Osteoblast (primary cell): Measurements from ENCODE around the gene SPO11. TPM values are rescaled to one million over a fixed set of nuclear protein-coding genes. Genes with fewer than 3 reads are reported as not detected.

Experiments
- DNase-seq: peaks from one replicate; pipeline ENCODE4 v3.0.0; 2011; ENCODE audit warnings: low spot score, mixed read lengths; ENCODE audit not compliant: insufficient read length; ENCODE audit errors: missing footprints
- H2AFZ ChIP-seq: 2 replicates; pipeline ENCODE4 v1.6.0; 2011; ENCODE audit warnings: mild to moderate bottlenecking, low read length
- H3K27ac ChIP-seq: 2 replicates; pipeline ENCODE4 v1.5.1; 2011; ENCODE audit warnings: mild to moderate bottlenecking, low read depth, low read length, moderate library complexity
- H3K27me3 ChIP-seq: 2 replicates; pipeline ENCODE4 v1.6.0; 2012; ENCODE audit warnings: mild to moderate bottlenecking, control low read depth, inconsistent platforms, low read length, moderate library complexity; ENCODE audit not compliant: insufficient read depth
- H3K36me3 ChIP-seq: 2 replicates; pipeline ENCODE4 v1.5.1; 2011; ENCODE audit warnings: mild to moderate bottlenecking, low read length, control low read depth, moderate library complexity; ENCODE audit not compliant: insufficient read depth
- H3K4me1 ChIP-seq: 2 replicates; pipeline ENCODE4 v1.5.1; 2011; ENCODE audit warnings: mild to moderate bottlenecking, low read length, control low read depth, moderate library complexity; ENCODE audit not compliant: insufficient read depth
- H3K4me2 ChIP-seq: 2 replicates; pipeline ENCODE4 v1.6.0; 2011; ENCODE audit warnings: mild to moderate bottlenecking, low read length; ENCODE audit not compliant: insufficient read depth
- H3K4me3 ChIP-seq: fragments of 200-600 bp; sonication (generic); 3 replicates; pipeline ENCODE4 v1.5.1; 2012; ENCODE audit warnings: mild to moderate bottlenecking, low read length, inconsistent platforms; ENCODE audit not compliant: insufficient read depth
- H3K79me2 ChIP-seq: 2 replicates; pipeline ENCODE4 v1.6.0; 2012; ENCODE audit warnings: mild to moderate bottlenecking, low read length, control low read depth, inconsistent platforms; ENCODE audit not compliant: insufficient read depth
- H3K9me3 ChIP-seq: 2 replicates; pipeline ENCODE4 v1.5.1; 2011; ENCODE audit warnings: low read depth, low read length, control low read depth
- H4K20me1 ChIP-seq: 2 replicates; pipeline ENCODE4 v1.6.0; 2012; ENCODE audit warnings: mild to moderate bottlenecking, low read length, control low read depth; ENCODE audit not compliant: insufficient read depth
- total RNA-seq: library from RNA; depleted of rRNA; stranded (reverse); fragments of >200 nt; gene quantifications from 2 replicates; pipeline ENCODE4 v1.2.3, GENCODE V29; 2012
- TF ChIP-seq, protein P1 (sequence below): IDR thresholded peaks from 2 replicates; pipeline ENCODE4 v1.5.1; 2011; ENCODE audit warnings: mild to moderate bottlenecking, low read depth, low read length, moderate library complexity; ENCODE audit errors: extremely low read depth

The SPO11 gene
- total RNA-seq, 1 donor: not detected

DNA sequence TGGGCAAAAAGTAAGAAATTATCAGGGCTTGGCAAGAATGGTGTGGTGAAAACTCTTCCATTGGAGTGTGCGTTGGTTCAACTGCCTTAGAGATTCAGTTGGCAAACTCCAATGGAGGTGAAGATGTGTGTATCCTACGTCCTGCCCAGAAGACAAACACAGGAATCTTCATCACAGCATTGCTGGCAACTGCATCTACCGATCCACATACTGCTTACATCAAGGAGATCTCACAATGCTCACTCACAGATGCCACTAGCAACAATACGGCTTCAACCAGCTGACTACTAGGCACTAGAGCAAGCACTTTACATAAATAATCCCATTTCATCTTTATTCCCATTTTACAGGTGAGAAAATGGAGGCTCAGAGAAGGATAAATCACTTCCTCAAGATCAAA is 10.0 kb upstream of the SPO11 start:
- Histone ChIP-seq H3K4me2 (no peak overlapping the region), H3K79me2 (no peaks in the 10 kb centered on the region), H4K20me1 (no peaks in the 10 kb centered on the region), H3K4me1 (peaks cover 3% of the 10 kb centered on the region), H2AFZ (no peak overlapping the region), H3K36me3 (no peaks in the 10 kb centered on the region), H3K4me3 (no peak overlapping the region), H3K27me3 (no peaks in the 10 kb centered on the region), H3K27ac (no peak overlapping the region), H3K9me3 (no peaks in the 10 kb centered on the region)
- TF ChIP-seq, protein P1, sequence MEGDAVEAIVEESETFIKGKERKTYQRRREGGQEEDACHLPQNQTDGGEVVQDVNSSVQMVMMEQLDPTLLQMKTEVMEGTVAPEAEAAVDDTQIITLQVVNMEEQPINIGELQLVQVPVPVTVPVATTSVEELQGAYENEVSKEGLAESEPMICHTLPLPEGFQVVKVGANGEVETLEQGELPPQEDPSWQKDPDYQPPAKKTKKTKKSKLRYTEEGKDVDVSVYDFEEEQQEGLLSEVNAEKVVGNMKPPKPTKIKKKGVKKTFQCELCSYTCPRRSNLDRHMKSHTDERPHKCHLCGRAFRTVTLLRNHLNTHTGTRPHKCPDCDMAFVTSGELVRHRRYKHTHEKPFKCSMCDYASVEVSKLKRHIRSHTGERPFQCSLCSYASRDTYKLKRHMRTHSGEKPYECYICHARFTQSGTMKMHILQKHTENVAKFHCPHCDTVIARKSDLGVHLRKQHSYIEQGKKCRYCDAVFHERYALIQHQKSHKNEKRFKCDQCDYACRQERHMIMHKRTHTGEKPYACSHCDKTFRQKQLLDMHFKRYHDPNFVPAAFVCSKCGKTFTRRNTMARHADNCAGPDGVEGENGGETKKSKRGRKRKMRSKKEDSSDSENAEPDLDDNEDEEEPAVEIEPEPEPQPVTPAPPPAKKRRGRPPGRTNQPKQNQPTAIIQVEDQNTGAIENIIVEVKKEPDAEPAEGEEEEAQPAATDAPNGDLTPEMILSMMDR: no peak
- no peak for DNase-seq

DNA sequence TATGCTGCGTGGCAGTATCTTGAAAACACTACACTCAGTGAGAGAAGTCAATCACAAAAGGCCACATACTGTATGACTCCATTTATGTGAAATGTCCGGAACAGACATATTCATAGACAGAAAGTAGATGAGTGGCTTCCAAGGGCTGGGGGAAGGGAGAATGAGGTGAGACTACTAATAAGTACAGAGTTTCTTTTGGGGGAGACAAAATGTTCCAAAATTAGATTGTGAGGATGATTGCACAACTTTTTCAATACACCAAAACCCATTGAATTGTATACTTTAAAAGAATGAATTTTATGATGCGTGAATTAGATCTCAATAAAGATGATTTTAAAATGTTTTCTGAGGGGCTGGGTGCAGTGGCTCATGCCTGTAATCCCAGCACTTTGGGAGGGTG is 9.2 kb upstream of the SPO11 start:
- Histone ChIP-seq H3K27me3 (no peaks in the 10 kb centered on the region), H2AFZ (no peak overlapping the region), H3K36me3 (no peaks in the 10 kb centered on the region), H3K4me3 (no peak overlapping the region), H4K20me1 (no peaks in the 10 kb centered on the region), H3K4me1 (peaks cover 3% of the 10 kb centered on the region), H3K4me2 (no peak overlapping the region), H3K27ac (no peak overlapping the region), H3K79me2 (no peaks in the 10 kb centered on the region), H3K9me3 (no peaks in the 10 kb centered on the region)
- TF ChIP-seq, protein P1: no peak
- DNase-seq: no peak

DNA sequence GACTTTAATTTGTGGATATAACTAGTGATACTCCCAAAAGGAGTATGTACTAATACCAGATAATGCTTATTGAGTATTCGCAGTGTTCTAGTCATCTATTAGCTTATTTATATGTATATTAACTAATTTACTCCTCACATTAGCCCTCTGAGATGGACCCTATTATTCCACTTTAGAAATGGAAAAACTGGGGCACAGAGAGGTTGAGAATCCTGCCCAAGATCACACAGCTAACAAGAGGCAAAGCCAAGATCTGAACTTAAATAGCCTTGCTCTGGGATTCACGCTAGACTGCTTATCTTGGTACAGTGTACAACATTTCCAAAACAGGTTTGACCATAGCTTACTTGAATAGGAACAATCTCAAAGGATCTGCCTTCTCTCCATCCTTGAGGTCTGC is 8.5 kb upstream of the SPO11 start:
- no peak overlapping the region for H3K27ac ChIP-seq
- H3K79me2 ChIP-seq: no peaks in the 10 kb centered on the region
- H3K27me3 ChIP-seq: no peaks in the 10 kb centered on the region
- no peaks in the 10 kb centered on the region for H3K9me3 ChIP-seq
- no peaks in the 10 kb centered on the region for H4K20me1 ChIP-seq
- no peak overlapping the region for H2AFZ ChIP-seq
- no peak overlapping the region for H3K4me3 ChIP-seq
- no peak for DNase-seq
- peaks cover 3% of the 10 kb centered on the region for H3K4me1 ChIP-seq
- TF ChIP-seq, protein P1: no peak
- no peaks in the 10 kb centered on the region for H3K36me3 ChIP-seq
- no peak overlapping the region for H3K4me2 ChIP-seq

DNA sequence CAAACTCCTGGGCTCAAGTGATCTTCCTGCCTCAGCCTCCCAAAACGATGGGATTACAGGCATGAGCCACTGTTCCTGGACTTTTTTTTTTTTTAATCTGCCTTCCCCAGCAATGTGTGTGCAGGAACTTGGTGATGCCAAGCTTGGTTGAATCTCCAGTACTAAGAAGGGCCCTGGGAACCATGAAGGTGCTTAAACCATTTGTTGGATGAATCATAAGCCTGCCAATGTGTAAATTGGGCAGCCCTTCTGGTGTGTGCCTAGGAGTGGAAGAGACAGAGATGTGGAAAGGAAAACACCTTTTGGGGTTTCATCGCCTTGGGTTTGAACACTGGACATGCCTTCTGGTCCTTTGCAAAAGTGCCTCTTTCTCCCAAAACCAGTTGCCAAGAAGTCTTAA is 7.1 kb upstream of the SPO11 start:
- Histone ChIP-seq H2AFZ (no peak overlapping the region), H3K36me3 (no peaks in the 10 kb centered on the region), H3K27ac (no peak overlapping the region), H4K20me1 (no peaks in the 10 kb centered on the region), H3K4me2 (no peak overlapping the region), H3K4me3 (no peak overlapping the region), H3K27me3 (no peaks in the 10 kb centered on the region), H3K9me3 (no peaks in the 10 kb centered on the region), H3K79me2 (no peaks in the 10 kb centered on the region), H3K4me1 (peaks cover 3% of the 10 kb centered on the region)
- TF ChIP-seq, protein P1: no peak
- DNase-seq: no peak
